Gastroesophageal sphincter (tissue), 3 donors: ENCODE data around the gene SPAAR.

Source experiments
- CTCF ChIP-seq, 4 experiments: fragments of 200-600 bp in 2 of 4; fragments of 450-650 bp in 2 of 4; sonication (generic) in 1 of 4; IDR thresholded peaks; one replicate each; pipeline ENCODE4 v1.5.1; 2017 to 2019; ENCODE audit warnings: antibody characterized with exemption in 4 of 4, mild to moderate bottlenecking in 2 of 4, moderate library complexity in 2 of 4
- EP300 ChIP-seq: sonication (generic); formaldehyde crosslinking; IDR thresholded peaks from one replicate; pipeline ENCODE4 v1.6.1; 2017; ENCODE audit warnings: antibody characterized with exemption, mild to moderate bottlenecking
- POLR2A ChIP-seq, 2 donors: fragments of 450-650 bp; IDR thresholded peaks; one replicate each; pipeline ENCODE4 v1.6.1; 2017; ENCODE audit warnings: antibody characterized with exemption in 2 of 2, mild to moderate bottlenecking in 2 of 2, moderate library complexity in 1 of 2
- POLR2AphosphoS5 ChIP-seq: sonication (generic); formaldehyde crosslinking; IDR thresholded peaks from one replicate; pipeline ENCODE4 v1.6.1; 2017; ENCODE audit warnings: antibody characterized with exemption

GRCh38 chr9:35861161-35861897, 48.0 kb upstream of the SPAAR start:
- TF ChIP-seq CTCF (IDR thresholded peaks at IDR 0.05) = no peak
- no peak for TF ChIP-seq POLR2A (IDR thresholded peaks at IDR 0.05)
- no peak for TF ChIP-seq EP300
- TF ChIP-seq POLR2AphosphoS5 = no peak
